Measurements from ENCODE around the gene MRPS5.

MRPS5 gene

GRCh38 chr2:95050385-95051300, 71.0 kb downstream of the MRPS5 start:
- DNase-seq (peak; percentile 45), ATAC-seq (peak; percentile 84)
- no peaks in the 10 kb centered on the region for H3K27me3 Mint-ChIP-seq
- peak overlapping the region; percentile 40 for H3K4me3 Mint-ChIP-seq
- no peaks in the 10 kb centered on the region for H3K9me3 Mint-ChIP-seq
- H3K36me3 Mint-ChIP-seq (ENCODE audit: low read depth): peaks cover 8% of the 10 kb centered on the region
- peak overlapping the region; percentile 93 for H3K27ac Mint-ChIP-seq
- peaks cover 83% of the 10 kb centered on the region for H3K4me1 Mint-ChIP-seq

GRCh38 chr2:95049961-95050360, 71.6 kb downstream of the MRPS5 start:
- Mint-ChIP-seq H3K36me3 (ENCODE audit: low read depth) (peaks cover 8% of the 10 kb centered on the region), H3K4me1 (peaks cover 78% of the 10 kb centered on the region), H3K9me3 (no peaks in the 10 kb centered on the region), H3K27me3 (no peaks in the 10 kb centered on the region), H3K4me3 (no peak overlapping the region), H3K27ac (peak overlapping the region; percentile 93)
- DNase-seq (no peak), ATAC-seq (no peak)

GRCh38 chr2:95049683-95049955, 72.0 kb downstream of the MRPS5 start:
- no peak overlapping the region for H3K4me3 Mint-ChIP-seq
- peak overlapping the region; percentile 93 for H3K27ac Mint-ChIP-seq

GRCh38 chr2:95048825-95049682, 72.6 kb downstream of the MRPS5 start:
- Mint-ChIP-seq H3K9me3 (no peaks in the 10 kb centered on the region), H3K27me3 (no peaks in the 10 kb centered on the region), H3K4me1 (peaks cover 78% of the 10 kb centered on the region), H3K4me3 (no peak overlapping the region), H3K27ac (no peak overlapping the region), H3K36me3 (ENCODE audit: low read depth) (peaks cover 8% of the 10 kb centered on the region)
- ATAC-seq (no peak), DNase-seq (no peak)

More at GRCh38 chr2:95049683-95049955, 72.0 kb downstream of the MRPS5 start:
- H3K27me3 Mint-ChIP-seq: no peaks in the 10 kb centered on the region
- DNase-seq (no peak), ATAC-seq (no peak)
- H3K36me3 Mint-ChIP-seq (ENCODE audit: low read depth): peaks cover 8% of the 10 kb centered on the region
- no peaks in the 10 kb centered on the region for H3K9me3 Mint-ChIP-seq
- peaks cover 78% of the 10 kb centered on the region for H3K4me1 Mint-ChIP-seq

- no peak for ATAC-seq
- Mint-ChIP-seq H3K4me3 (no peak overlapping the region), H3K4me1 (peaks cover 79% of the 10 kb centered on the region)
Measured at GRCh38 chr2:95047629-95048510, 73.7 kb downstream of the MRPS5 start.

GRCh38 chr2:95046371-95047112, 75.1 kb downstream of the MRPS5 start:
- ATAC-seq (no peak), DNase-seq (no peak)
- Mint-ChIP-seq H3K4me3 (no peak overlapping the region), H3K36me3 (ENCODE audit: low read depth) (peaks cover 5% of the 10 kb centered on the region), H3K9me3 (no peaks in the 10 kb centered on the region), H3K27ac (peak overlapping the region; percentile 25), H3K4me1 (peaks cover 80% of the 10 kb centered on the region), H3K27me3 (no peaks in the 10 kb centered on the region)

More at GRCh38 chr2:95047629-95048510, 73.7 kb downstream of the MRPS5 start:
- no peaks in the 10 kb centered on the region for H3K9me3 Mint-ChIP-seq
- H3K27me3 Mint-ChIP-seq: no peaks in the 10 kb centered on the region
- H3K27ac Mint-ChIP-seq: no peak overlapping the region
- H3K36me3 Mint-ChIP-seq (ENCODE audit: low read depth): peaks cover 8% of the 10 kb centered on the region
- no peak for DNase-seq

GRCh38 chr2:95044601-95045000, 77.0 kb downstream of the MRPS5 start:
- H3K36me3 Mint-ChIP-seq (ENCODE audit: low read depth): no peaks in the 10 kb centered on the region
- H3K9me3 Mint-ChIP-seq: no peaks in the 10 kb centered on the region
- H3K4me1 Mint-ChIP-seq: peaks cover 69% of the 10 kb centered on the region
- DNase-seq (no peak), ATAC-seq (no peak)
- H3K4me3 Mint-ChIP-seq: no peak overlapping the region
- H3K27ac Mint-ChIP-seq: no peak overlapping the region
- no peaks in the 10 kb centered on the region for H3K27me3 Mint-ChIP-seq

GRCh38 chr2:95043300-95044093, 78.1 kb downstream of the MRPS5 start:
- Mint-ChIP-seq H3K27me3 (no peaks in the 10 kb centered on the region), H3K9me3 (peaks cover 7% of the 10 kb centered on the region), H3K4me3 (no peak overlapping the region), H3K27ac (no peak overlapping the region), H3K4me1 (peaks cover 71% of the 10 kb centered on the region), H3K36me3 (ENCODE audit: low read depth) (no peaks in the 10 kb centered on the region)
- ATAC-seq (peak; percentile 55), DNase-seq (peak; percentile 41)

GRCh38 chr2:95042472-95043271, 78.9 kb downstream of the MRPS5 start:
- peaks cover 7% of the 10 kb centered on the region for H3K36me3 Mint-ChIP-seq (ENCODE audit: low read depth)
- DNase-seq (no peak), ATAC-seq (no peak)
- H3K9me3 Mint-ChIP-seq: peaks cover 15% of the 10 kb centered on the region
- no peak overlapping the region for H3K27ac Mint-ChIP-seq
- H3K4me3 Mint-ChIP-seq: no peak overlapping the region
- no peaks in the 10 kb centered on the region for H3K27me3 Mint-ChIP-seq
- peaks cover 74% of the 10 kb centered on the region for H3K4me1 Mint-ChIP-seq

GRCh38 chr2:95041824-95042442, 79.7 kb downstream of the MRPS5 start:
- no peak overlapping the region for H3K4me3 Mint-ChIP-seq
- DNase-seq (no peak), ATAC-seq (peak; percentile 55)
- peak overlapping the region; percentile 67 for H3K27ac Mint-ChIP-seq
- H3K9me3 Mint-ChIP-seq: peaks cover 23% of the 10 kb centered on the region
- H3K27me3 Mint-ChIP-seq: no peaks in the 10 kb centered on the region
- H3K36me3 Mint-ChIP-seq (ENCODE audit: low read depth): peaks cover 11% of the 10 kb centered on the region
- peaks cover 74% of the 10 kb centered on the region for H3K4me1 Mint-ChIP-seq

- H3K27ac Mint-ChIP-seq: peak overlapping the region; percentile 1
- H3K27me3 Mint-ChIP-seq: no peaks in the 10 kb centered on the region
- H3K4me1 Mint-ChIP-seq: peaks cover 73% of the 10 kb centered on the region
- peaks cover 29% of the 10 kb centered on the region for H3K9me3 Mint-ChIP-seq
- no peak for DNase-seq
- peaks cover 17% of the 10 kb centered on the region for H3K36me3 Mint-ChIP-seq (ENCODE audit: low read depth)
- peak; percentile 41 for ATAC-seq
- H3K4me3 Mint-ChIP-seq: no peak overlapping the region
Measured at GRCh38 chr2:95041060-95041823, 80.4 kb downstream of the MRPS5 start.
